Measurements from ENCODE around the gene OPALIN. TPM values are rescaled to one million over a fixed set of nuclear protein-coding genes. Genes with fewer than 3 reads are reported as not detected.

Gene OPALIN
- total and polyA plus RNA-seq, 11 donors = 0.16 TPM; not detected in 10

DNA sequence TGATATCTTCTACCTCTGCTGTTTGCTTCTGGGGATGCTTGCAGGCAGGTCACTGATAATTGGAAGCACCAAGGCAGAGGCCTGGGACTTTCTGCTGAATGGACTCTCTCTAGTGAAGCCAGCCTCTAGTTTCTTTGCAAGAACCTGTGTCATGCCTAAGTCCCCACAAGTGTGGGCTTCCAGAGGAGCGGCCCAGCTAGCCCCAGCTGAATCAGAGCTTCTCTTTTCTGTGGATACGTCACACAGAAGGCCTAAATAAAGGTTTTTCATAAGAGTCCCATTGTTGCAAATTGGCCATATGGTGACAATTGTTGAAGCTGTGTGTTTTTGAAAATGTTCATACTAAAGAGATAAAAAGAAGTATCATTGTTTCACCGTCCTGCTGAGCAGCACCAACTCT lies 6.8 kb upstream of the OPALIN start:
- ATAC-seq (no peak), DNase-seq (no peak)
- no peak overlapping the region for H3K4me3 ChIP-seq
- intact Hi-C loops (cut with DNase I) = no loop called here
- WGBS, 4 donors = 81 to 92% (median 86%) methylated on average over 3 of the region's 3 CpGs
- no peak overlapping the region for H3K27ac ChIP-seq
- TF ChIP-seq, protein P1, sequence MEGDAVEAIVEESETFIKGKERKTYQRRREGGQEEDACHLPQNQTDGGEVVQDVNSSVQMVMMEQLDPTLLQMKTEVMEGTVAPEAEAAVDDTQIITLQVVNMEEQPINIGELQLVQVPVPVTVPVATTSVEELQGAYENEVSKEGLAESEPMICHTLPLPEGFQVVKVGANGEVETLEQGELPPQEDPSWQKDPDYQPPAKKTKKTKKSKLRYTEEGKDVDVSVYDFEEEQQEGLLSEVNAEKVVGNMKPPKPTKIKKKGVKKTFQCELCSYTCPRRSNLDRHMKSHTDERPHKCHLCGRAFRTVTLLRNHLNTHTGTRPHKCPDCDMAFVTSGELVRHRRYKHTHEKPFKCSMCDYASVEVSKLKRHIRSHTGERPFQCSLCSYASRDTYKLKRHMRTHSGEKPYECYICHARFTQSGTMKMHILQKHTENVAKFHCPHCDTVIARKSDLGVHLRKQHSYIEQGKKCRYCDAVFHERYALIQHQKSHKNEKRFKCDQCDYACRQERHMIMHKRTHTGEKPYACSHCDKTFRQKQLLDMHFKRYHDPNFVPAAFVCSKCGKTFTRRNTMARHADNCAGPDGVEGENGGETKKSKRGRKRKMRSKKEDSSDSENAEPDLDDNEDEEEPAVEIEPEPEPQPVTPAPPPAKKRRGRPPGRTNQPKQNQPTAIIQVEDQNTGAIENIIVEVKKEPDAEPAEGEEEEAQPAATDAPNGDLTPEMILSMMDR (IDR thresholded peaks at IDR 0.05) = no peak
- TF ChIP-seq POLR2A (IDR thresholded peaks at IDR 0.05) = no peak
- H3K9me3 ChIP-seq = no peaks in the 10 kb centered on the region
- H3K4me1 ChIP-seq = peaks cover 0 to 11% (median 0%) of the 10 kb centered on the region in 12 donors
- no peaks in the 10 kb centered on the region for H3K27me3 ChIP-seq
- no peaks in the 10 kb centered on the region for H3K36me3 ChIP-seq

GRCh38 chr10:96360766-96361165 lies 2.0 kb upstream of the OPALIN start:
- Histone ChIP-seq H3K9me3 (no peaks in the 10 kb centered on the region), H3K4me1 (no peaks in the 10 kb centered on the region), H3K27me3 (peaks cover 0 to 12% (median 0%) of the 10 kb centered on the region in 9 donors), H3K36me3 (no peaks in the 10 kb centered on the region), H3K27ac (no peak overlapping the region), H3K4me3 (no peak overlapping the region)
- intact Hi-C loops (cut with DNase I) = no loop called here
- WGBS, 4 donors = 56 to 68% (median 62%) methylated on average over 3 of the region's 3 CpGs
- TF ChIP-seq, protein P1 (IDR thresholded peaks at IDR 0.05) = no peak
- no peak for TF ChIP-seq POLR2A (IDR thresholded peaks at IDR 0.05)
- DNase-seq (no peak), ATAC-seq (no peak)

GRCh38 chr10:96360331-96360730 lies 1.5 kb upstream of the OPALIN start:
- intact Hi-C loops (cut with DNase I) = no loop called here
- no peak for TF ChIP-seq POLR2A (IDR thresholded peaks at IDR 0.05)
- WGBS, 4 donors = 88 to 95% (median 93%) methylated on average over 6 of the region's 6 CpGs
- H3K36me3 ChIP-seq = no peaks in the 10 kb centered on the region
- no peaks in the 10 kb centered on the region for H3K9me3 ChIP-seq
- H3K4me1 ChIP-seq = no peaks in the 10 kb centered on the region
- no peak overlapping the region for H3K27ac ChIP-seq
- no peak overlapping the region for H3K4me3 ChIP-seq
- H3K27me3 ChIP-seq = peaks cover 0 to 14% (median 0%) of the 10 kb centered on the region in 9 donors
- no peak for DNase-seq
- ATAC-seq = no peak

GRCh38 chr10:96359616-96360015 lies 814 bp upstream of the OPALIN start:
- no peak for DNase-seq

More at GRCh38 chr10:96359616-96360015, 814 bp upstream of the OPALIN start:
- Histone ChIP-seq H3K36me3 (no peaks in the 10 kb centered on the region), H3K9me3 (no peaks in the 10 kb centered on the region), H3K4me3 (no peak overlapping the region), H3K27me3 (peaks cover 0 to 14% (median 0%) of the 10 kb centered on the region in 9 donors), H3K4me1 (no peaks in the 10 kb centered on the region), H3K27ac (no peak overlapping the region)
- ATAC-seq = no peak
- TF ChIP-seq, protein P1 (IDR thresholded peaks at IDR 0.05) = no peak
- TF ChIP-seq POLR2A (IDR thresholded peaks at IDR 0.05) = no peak
- intact Hi-C loops (cut with DNase I) = no loop called here
- WGBS, 4 donors = 80 to 86% (median 85%) methylated on average over 6 of the region's 6 CpGs

All from heart left ventricle (tissue), 16 donors.